Coronary artery (tissue), 2 donors: ENCODE measurements around the gene PROB1.

Experiments
- DNase-seq: peaks from one replicate; pipeline ENCODE4 v3.0.0-alpha.2; 2017; ENCODE audit warnings: low spot score
- H3K27ac ChIP-seq, 2 donors: fragments of 200-600 bp; sonication (generic); one replicate each; pipeline ENCODE4 v1.5.1; 2016 to 2019
- H3K4me3 ChIP-seq: fragments of 200-600 bp; sonication (generic); 2 replicates; pipeline ENCODE4 v1.5.1; 2016; ENCODE audit warnings: mild to moderate bottlenecking, moderate library complexity
- CTCF ChIP-seq: fragments of 200-600 bp; sonication (generic); IDR thresholded peaks from one replicate; pipeline ENCODE4 v1.5.1; 2019; ENCODE audit warnings: antibody characterized with exemption

The PROB1 gene

GRCh38 chr5:139430015-139430414, 35.1 kb upstream of the PROB1 start:
- Histone ChIP-seq H3K27ac (no peak overlapping the region), H3K4me3 (no peak overlapping the region)
- no peak for DNase-seq
- no peak for TF ChIP-seq CTCF

- TF ChIP-seq CTCF: no peak
- Histone ChIP-seq H3K27ac (peak overlapping the region in 1 of 2 donors; percentile 56), H3K4me3 (no peak overlapping the region)
- no peak for DNase-seq
These were observed 31.4 kb upstream of the PROB1 start for GRCh38 chr5:139426203-139426885.

GRCh38 chr5:139425497-139425896, 30.6 kb upstream of the PROB1 start:
- TF ChIP-seq CTCF: no peak
- no peak overlapping the region for H3K4me3 ChIP-seq
- H3K27ac ChIP-seq: no peak overlapping the region
- no peak for DNase-seq

GRCh38 chr5:139422307-139422893, 27.5 kb upstream of the PROB1 start:
- TF ChIP-seq CTCF: peak; percentile 53
- Histone ChIP-seq H3K4me3 (no peak overlapping the region), H3K27ac (no peak overlapping the region)
- no peak for DNase-seq

- Histone ChIP-seq H3K4me3 (no peak overlapping the region), H3K27ac (no peak overlapping the region)
- TF ChIP-seq CTCF: no peak
- DNase-seq: peak; percentile 16
These were observed 24.6 kb upstream of the PROB1 start for GRCh38 chr5:139419226-139420192.

- TF ChIP-seq CTCF: no peak
- DNase-seq: no peak
- H3K27ac ChIP-seq: peak overlapping the region; percentile 47 to 86
- no peak overlapping the region for H3K4me3 ChIP-seq
These were observed 23.9 kb upstream of the PROB1 start for GRCh38 chr5:139418793-139419192.
